PC-9 (cell line): Measurements from ENCODE around the gene ARL8B. TPM values are rescaled to one million over a fixed set of nuclear protein-coding genes. Genes with fewer than 3 reads are reported as not detected.
A peak's percentile ranks its signal among the peaks of the same experiment; 100 is the strongest.

ENCODE experiments used
- BruUV-seq: library from RNA; stranded (reverse); fragments of 400-500 nt; replicated peaks from 2 replicates; lab custom pipeline; 2021; lab: Mats Ljungman, UMichigan
- CTCF ChIA-PET: fragments of 300-600 bp; sonication (Branson Sonifier 250); formaldehyde crosslinking; loops from one replicate; lab custom pipeline; 2022; ENCODE audit warnings: antibody characterized with exemption; lab: Charles Lee
- POLR2A ChIA-PET: fragments of 300-600 bp; sonication (Branson Sonifier 250); formaldehyde crosslinking; loops from one replicate; lab custom pipeline; 2022; ENCODE audit warnings: antibody characterized with exemption; ENCODE audit not compliant: unreplicated experiment; lab: Charles Lee
- DNase-seq, 2 experiments: peaks; one replicate each; pipeline versions ENCODE4 v3.0.0 to v3.0.0-alpha.2; 2015 to 2022; ENCODE audit warnings: mixed read lengths in 1 of 2
- H2AFZ ChIP-seq: fragments of 200-600 bp; sonication (generic); 2 replicates; pipeline ENCODE4 v1.8.1; 2017; ENCODE audit warnings: antibody characterized with exemption
- H3F3A ChIP-seq: fragments of 200-600 bp; sonication (generic); 2 replicates; pipeline ENCODE4 v1.8.1; 2017; ENCODE audit warnings: antibody characterized with exemption, mild to moderate bottlenecking, low read depth; ENCODE audit not compliant: insufficient read depth
- H3K27ac ChIP-seq: fragments of 200-600 bp; sonication (generic); 2 replicates; pipeline ENCODE4 v1.6.1; 2016; ENCODE audit warnings: mixed run types
- H3K27me3 ChIP-seq: fragments of 200-600 bp; sonication (generic); 2 replicates; pipeline ENCODE4 v1.6.1; 2016; ENCODE audit warnings: low read depth, mixed run types; ENCODE audit not compliant: insufficient read depth
- H3K36me3 ChIP-seq: fragments of 200-600 bp; sonication (generic); 2 replicates; pipeline ENCODE4 v1.6.1; 2016; ENCODE audit warnings: low read depth, mixed run types
- H3K4me1 ChIP-seq: fragments of 200-600 bp; sonication (generic); replicated peaks from 2 replicates; pipeline ENCODE4 v1.6.1; 2016; ENCODE audit warnings: mixed run types; ENCODE audit not compliant: insufficient read depth
- H3K4me2 ChIP-seq: fragments of 200-600 bp; sonication (generic); 2 replicates; pipeline ENCODE4 v1.6.1; 2017; ENCODE audit warnings: mixed run types
- H3K4me3 ChIP-seq: fragments of 200-600 bp; sonication (generic); 2 replicates; pipeline ENCODE4 v1.6.1; 2016; ENCODE audit warnings: mixed run types
- H3K79me2 ChIP-seq: fragments of 200-600 bp; sonication (generic); 2 replicates; pipeline ENCODE4 v1.6.1; 2017; ENCODE audit warnings: low read depth, mixed run types
- H3K9me2 ChIP-seq: fragments of 200-600 bp; sonication (generic); 2 replicates; pipeline ENCODE4 v1.8.1; 2017; ENCODE audit warnings: mild to moderate bottlenecking; ENCODE audit not compliant: insufficient read depth
- H3K9me3 ChIP-seq: fragments of 200-600 bp; sonication (generic); 2 replicates; pipeline ENCODE4 v1.8.1; 2016; ENCODE audit warnings: low read depth; ENCODE audit not compliant: insufficient read depth
- H4K20me1 ChIP-seq: fragments of 200-600 bp; sonication (generic); 2 replicates; pipeline ENCODE4 v1.8.1; 2017; ENCODE audit not compliant: insufficient read depth
- CTCF ChIP-seq: fragments of 200-600 bp; sonication (generic); conservative IDR thresholded peaks from 2 replicates; pipeline ENCODE4 v1.6.1; 2017; ENCODE audit warnings: mixed run types, antibody characterized with exemption, mild to moderate bottlenecking, moderate library complexity
- EZH2 ChIP-seq: fragments of 200-600 bp; sonication (generic); IDR thresholded peaks from 2 replicates; pipeline ENCODE4 v1.8.0; 2017; ENCODE audit warnings: antibody characterized with exemption, low read depth
- intact Hi-C: fragments of 100-400 bp; cut with micrococcal nuclease; formaldehyde crosslinking; loops from one replicate; pipeline ENCODE4 v1.10.0; 2022; ENCODE audit not compliant: unreplicated experiment
- total RNA-seq: library from RNA; stranded (reverse); gene quantifications from 2 replicates; pipeline ENCODE4 v1.2.3, GENCODE V29; 2021

ARL8B gene
- total RNA-seq, 1 experiment from 2014 or later, result 45.4 TPM

- ChIA-PET CTCF (no interaction called here), POLR2A (no interaction called here)
- intact Hi-C loops, result no loop called here
- Histone ChIP-seq H3K79me2 (peaks cover 92% of the 10 kb centered on the region), H3K9me3 (no peaks in the 10 kb centered on the region), H3K9me2 (no peaks in the 10 kb centered on the region), H3K27me3 (no peaks in the 10 kb centered on the region), H3K4me2 (no peak overlapping the region), H3K36me3 (no peaks in the 10 kb centered on the region), H3K27ac (no peak overlapping the region), H4K20me1 (peaks cover 28% of the 10 kb centered on the region; the same call in 1 of the 2 replicates), H3K4me3 (no peak overlapping the region), H2AFZ (no peak overlapping the region), H3K4me1 (peaks cover 22% of the 10 kb centered on the region), H3F3A (no peaks in the 10 kb centered on the region; the same call in 1 of the 2 replicates)
- BruUV-seq, result no TSS peak
- no peak for DNase-seq
- TF ChIP-seq CTCF, result no peak
- TF ChIP-seq EZH2, result no peak
Measured at GRCh38 chr3:5141760-5142159, 19.7 kb downstream of the ARL8B start.

GRCh38 chr3:5143464-5143863 lies 21.4 kb downstream of the ARL8B start:
- H3K4me1 ChIP-seq, result peaks cover 22% of the 10 kb centered on the region
- TF ChIP-seq CTCF, result no peak
- TF ChIP-seq EZH2, result no peak
- H3F3A ChIP-seq, result no peaks in the 10 kb centered on the region; the same call in 1 of the 2 replicates
- H2AFZ ChIP-seq, result no peak overlapping the region
- DNase-seq, result no peak
- ChIA-PET POLR2A (no interaction called here), CTCF (no interaction called here)
- H3K27ac ChIP-seq, result peak overlapping the region; percentile 47
- H3K27me3 ChIP-seq, result no peaks in the 10 kb centered on the region
- peaks cover 92% of the 10 kb centered on the region for H3K79me2 ChIP-seq
- H4K20me1 ChIP-seq, result peaks cover 15% of the 10 kb centered on the region; the same call in 1 of the 2 replicates
- H3K4me2 ChIP-seq, result peak overlapping the region; percentile 44; the same call in 1 of the 2 replicates
- no peak overlapping the region for H3K4me3 ChIP-seq
- H3K36me3 ChIP-seq, result no peaks in the 10 kb centered on the region
- intact Hi-C loops, result no loop called here
- H3K9me3 ChIP-seq, result no peaks in the 10 kb centered on the region
- no peaks in the 10 kb centered on the region for H3K9me2 ChIP-seq
- no TSS peak for BruUV-seq

GRCh38 chr3:5144316-5144994 lies 22.4 kb downstream of the ARL8B start:
- H3K27ac ChIP-seq, result peak overlapping the region; percentile 47
- no peak for TF ChIP-seq EZH2
- no peak for TF ChIP-seq CTCF
- H3K27me3 ChIP-seq, result no peaks in the 10 kb centered on the region
- H3K9me2 ChIP-seq, result no peaks in the 10 kb centered on the region
- H3K4me3 ChIP-seq, result no peak overlapping the region
- H4K20me1 ChIP-seq, result peaks cover 18% of the 10 kb centered on the region; the same call in 1 of the 2 replicates
- peak; percentile 45 to 79 for DNase-seq
- intact Hi-C loops, result loop anchor here (1.0 kb wide), 1 partner anchor 22 kb away; the partner anchor contains the start of gene ARL8B
- peaks cover 92% of the 10 kb centered on the region for H3K79me2 ChIP-seq
- H2AFZ ChIP-seq, result no peak overlapping the region
- ChIA-PET CTCF (interaction anchor here (0.5 to 1.2 kb wide), 2 partner anchors 21 to 56 kb away, joined by 3 to 8 read pairs; no protein-coding TSS in a partner anchor), POLR2A (no interaction called here)
- no peaks in the 10 kb centered on the region for H3K9me3 ChIP-seq
- H3K36me3 ChIP-seq, result no peaks in the 10 kb centered on the region
- no TSS peak for BruUV-seq
- H3K4me2 ChIP-seq, result peak overlapping the region; percentile 44
- H3K4me1 ChIP-seq, result peaks cover 22% of the 10 kb centered on the region
- H3F3A ChIP-seq, result no peaks in the 10 kb centered on the region; the same call in 1 of the 2 replicates
